ENCODE measurements around the gene LRP1B. TPM values are rescaled to one million over a fixed set of nuclear protein-coding genes. Genes with fewer than 3 reads are reported as not detected.

LRP1B gene
- total and polyA plus RNA-seq, 4 donors: 0.01 to 0.84 (median 0.17) TPM

DNA sequence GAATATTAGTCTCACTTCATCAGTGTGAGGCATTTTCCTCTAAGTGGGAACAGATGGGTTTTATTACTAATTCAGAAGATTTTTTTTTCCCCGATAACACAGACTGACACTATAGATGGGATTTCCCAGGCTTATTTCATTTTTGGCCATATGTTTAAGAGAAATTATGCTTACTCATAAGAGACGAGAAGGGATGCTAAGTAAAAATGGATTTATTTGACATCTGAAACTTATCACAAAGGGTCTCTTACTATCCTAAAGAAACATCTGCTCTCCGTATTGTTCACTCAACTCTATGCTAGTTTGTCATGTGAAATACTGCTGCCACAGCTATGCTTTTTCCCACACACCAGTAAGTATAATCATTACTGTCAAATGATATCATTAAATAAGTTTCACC is 1476.3 kb downstream of the LRP1B start:
- no peak for DNase-seq (ENCODE audit: low spot score)
- no peak for TF ChIP-seq ZBTB33 (IDR thresholded peaks at IDR 0.05)
- TF ChIP-seq, protein P1, sequence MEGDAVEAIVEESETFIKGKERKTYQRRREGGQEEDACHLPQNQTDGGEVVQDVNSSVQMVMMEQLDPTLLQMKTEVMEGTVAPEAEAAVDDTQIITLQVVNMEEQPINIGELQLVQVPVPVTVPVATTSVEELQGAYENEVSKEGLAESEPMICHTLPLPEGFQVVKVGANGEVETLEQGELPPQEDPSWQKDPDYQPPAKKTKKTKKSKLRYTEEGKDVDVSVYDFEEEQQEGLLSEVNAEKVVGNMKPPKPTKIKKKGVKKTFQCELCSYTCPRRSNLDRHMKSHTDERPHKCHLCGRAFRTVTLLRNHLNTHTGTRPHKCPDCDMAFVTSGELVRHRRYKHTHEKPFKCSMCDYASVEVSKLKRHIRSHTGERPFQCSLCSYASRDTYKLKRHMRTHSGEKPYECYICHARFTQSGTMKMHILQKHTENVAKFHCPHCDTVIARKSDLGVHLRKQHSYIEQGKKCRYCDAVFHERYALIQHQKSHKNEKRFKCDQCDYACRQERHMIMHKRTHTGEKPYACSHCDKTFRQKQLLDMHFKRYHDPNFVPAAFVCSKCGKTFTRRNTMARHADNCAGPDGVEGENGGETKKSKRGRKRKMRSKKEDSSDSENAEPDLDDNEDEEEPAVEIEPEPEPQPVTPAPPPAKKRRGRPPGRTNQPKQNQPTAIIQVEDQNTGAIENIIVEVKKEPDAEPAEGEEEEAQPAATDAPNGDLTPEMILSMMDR (IDR thresholded peaks at IDR 0.05; ENCODE audit: low read depth, low read length, missing input control): no peak
- no peak for TF ChIP-seq RXRA (IDR thresholded peaks at IDR 0.05)
- no peak for TF ChIP-seq JUND (IDR thresholded peaks at IDR 0.05)
- TF ChIP-seq HNF4A (conservative IDR thresholded peaks at IDR 0.05): no peak
- TF ChIP-seq, protein P2, sequence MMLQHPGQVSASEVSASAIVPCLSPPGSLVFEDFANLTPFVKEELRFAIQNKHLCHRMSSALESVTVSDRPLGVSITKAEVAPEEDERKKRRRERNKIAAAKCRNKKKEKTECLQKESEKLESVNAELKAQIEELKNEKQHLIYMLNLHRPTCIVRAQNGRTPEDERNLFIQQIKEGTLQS (IDR thresholded peaks at IDR 0.05): no peak
- TF ChIP-seq TAF1 (conservative IDR thresholded peaks at IDR 0.05): no peak
- no peak for TF ChIP-seq FOXA2 (IDR thresholded peaks at IDR 0.05)
- no peak for TF ChIP-seq YY1 (IDR thresholded peaks at IDR 0.05)
- TF ChIP-seq, protein P3, sequence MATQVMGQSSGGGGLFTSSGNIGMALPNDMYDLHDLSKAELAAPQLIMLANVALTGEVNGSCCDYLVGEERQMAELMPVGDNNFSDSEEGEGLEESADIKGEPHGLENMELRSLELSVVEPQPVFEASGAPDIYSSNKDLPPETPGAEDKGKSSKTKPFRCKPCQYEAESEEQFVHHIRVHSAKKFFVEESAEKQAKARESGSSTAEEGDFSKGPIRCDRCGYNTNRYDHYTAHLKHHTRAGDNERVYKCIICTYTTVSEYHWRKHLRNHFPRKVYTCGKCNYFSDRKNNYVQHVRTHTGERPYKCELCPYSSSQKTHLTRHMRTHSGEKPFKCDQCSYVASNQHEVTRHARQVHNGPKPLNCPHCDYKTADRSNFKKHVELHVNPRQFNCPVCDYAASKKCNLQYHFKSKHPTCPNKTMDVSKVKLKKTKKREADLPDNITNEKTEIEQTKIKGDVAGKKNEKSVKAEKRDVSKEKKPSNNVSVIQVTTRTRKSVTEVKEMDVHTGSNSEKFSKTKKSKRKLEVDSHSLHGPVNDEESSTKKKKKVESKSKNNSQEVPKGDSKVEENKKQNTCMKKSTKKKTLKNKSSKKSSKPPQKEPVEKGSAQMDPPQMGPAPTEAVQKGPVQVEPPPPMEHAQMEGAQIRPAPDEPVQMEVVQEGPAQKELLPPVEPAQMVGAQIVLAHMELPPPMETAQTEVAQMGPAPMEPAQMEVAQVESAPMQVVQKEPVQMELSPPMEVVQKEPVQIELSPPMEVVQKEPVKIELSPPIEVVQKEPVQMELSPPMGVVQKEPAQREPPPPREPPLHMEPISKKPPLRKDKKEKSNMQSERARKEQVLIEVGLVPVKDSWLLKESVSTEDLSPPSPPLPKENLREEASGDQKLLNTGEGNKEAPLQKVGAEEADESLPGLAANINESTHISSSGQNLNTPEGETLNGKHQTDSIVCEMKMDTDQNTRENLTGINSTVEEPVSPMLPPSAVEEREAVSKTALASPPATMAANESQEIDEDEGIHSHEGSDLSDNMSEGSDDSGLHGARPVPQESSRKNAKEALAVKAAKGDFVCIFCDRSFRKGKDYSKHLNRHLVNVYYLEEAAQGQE (IDR thresholded peaks at IDR 0.05): no peak
- no peak for TF ChIP-seq HNF4G (IDR thresholded peaks at IDR 0.05)
- TF ChIP-seq, protein P4, sequence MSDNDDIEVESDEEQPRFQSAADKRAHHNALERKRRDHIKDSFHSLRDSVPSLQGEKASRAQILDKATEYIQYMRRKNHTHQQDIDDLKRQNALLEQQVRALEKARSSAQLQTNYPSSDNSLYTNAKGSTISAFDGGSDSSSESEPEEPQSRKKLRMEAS (IDR thresholded peaks at IDR 0.05): no peak
- TF ChIP-seq NR2F2 (IDR thresholded peaks at IDR 0.05): no peak
- no peak for TF ChIP-seq RAD21 (IDR thresholded peaks at IDR 0.05)
- TF ChIP-seq EGR1 (IDR thresholded peaks at IDR 0.05; ENCODE audit: low read depth in 2 of 2): no peak
- no peak for TF ChIP-seq FOXA1 (IDR thresholded peaks at IDR 0.05)
- TF ChIP-seq SP1 (IDR thresholded peaks at IDR 0.05): no peak
- Histone ChIP-seq H3K4me1 (ENCODE audit: control insufficient read depth in 4 of 4, insufficient read depth in 4 of 4, low read length in 3 of 4) (no peaks in the 10 kb centered on the region), H3K9ac (ENCODE audit: low read depth in 1 of 2, low read length in 2 of 2) (no peak overlapping the region), H3K9me3 (ENCODE audit: control insufficient read depth in 4 of 4, low read length in 3 of 4) (no peaks in the 10 kb centered on the region), H3K27ac (ENCODE audit: low read depth in 1 of 2, low read length in 2 of 2) (no peak overlapping the region), H3K4me3 (ENCODE audit: low read depth in 1 of 3, low read length in 3 of 3) (no peak overlapping the region), H3K36me3 (ENCODE audit: control insufficient read depth in 4 of 4, insufficient read depth in 3 of 4, low read depth in 1 of 4, low read length in 3 of 4) (no peaks in the 10 kb centered on the region), H3K27me3 (ENCODE audit: control insufficient read depth in 4 of 4, insufficient read depth in 4 of 4, low read length in 3 of 4) (peaks cover 0 to 2% (median 0%) of the 10 kb centered on the region in 4 donors)
- WGBS: 89% methylated on average over 3 of the region's 3 CpGs

- Histone ChIP-seq H3K27ac (ENCODE audit: low read depth in 1 of 2, low read length in 2 of 2) (no peak overlapping the region), H3K9me3 (ENCODE audit: control insufficient read depth in 4 of 4, low read length in 3 of 4) (no peaks in the 10 kb centered on the region), H3K36me3 (ENCODE audit: control insufficient read depth in 4 of 4, insufficient read depth in 3 of 4, low read depth in 1 of 4, low read length in 3 of 4) (no peaks in the 10 kb centered on the region), H3K27me3 (ENCODE audit: control insufficient read depth in 4 of 4, insufficient read depth in 4 of 4, low read length in 3 of 4) (no peaks in the 10 kb centered on the region), H3K4me1 (ENCODE audit: control insufficient read depth in 4 of 4, insufficient read depth in 4 of 4, low read length in 3 of 4) (no peaks in the 10 kb centered on the region), H3K9ac (ENCODE audit: low read depth in 1 of 2, low read length in 2 of 2) (no peak overlapping the region), H3K4me3 (ENCODE audit: low read depth in 1 of 3, low read length in 3 of 3) (no peak overlapping the region)
- 72% methylated on average over 3 of the region's 3 CpGs for WGBS
- no peak for DNase-seq (ENCODE audit: low spot score)
- TF ChIP-seq GABPA (IDR thresholded peaks at IDR 0.05 in 1 of 2, conservative IDR thresholded peaks at IDR 0.05 in 1 of 2) (no peak), TAF1 (conservative IDR thresholded peaks at IDR 0.05) (no peak), FOXA1 (IDR thresholded peaks at IDR 0.05) (no peak), EGR1 (IDR thresholded peaks at IDR 0.05; ENCODE audit: low read depth in 2 of 2) (no peak), HNF4G (IDR thresholded peaks at IDR 0.05) (no peak), NR2F2 (IDR thresholded peaks at IDR 0.05) (no peak), JUND (IDR thresholded peaks at IDR 0.05) (no peak)
- TF ChIP-seq, protein P1 (IDR thresholded peaks at IDR 0.05; ENCODE audit: low read depth, low read length, missing input control): no peak
- TF ChIP-seq, protein P3 (IDR thresholded peaks at IDR 0.05): no peak
- TF ChIP-seq, protein P4 (IDR thresholded peaks at IDR 0.05): no peak
Observed at GRCh38 chr2:140650825-140651224, 1480.0 kb downstream of the LRP1B start.
